Ramos (cell line): ENCODE measurements around the gene PYGO2.
"Not testable (repeated sequence)": the region's sequence is repeated elsewhere in the genome, so short reads cannot be mapped to it uniquely, and the experiment has no call there.

Source experiments
- in situ Hi-C: fragments of 300-500 bp; cut with MboI; formaldehyde crosslinking; loops from one replicate; pipeline ENCODE4 v1.14.3; 2022; ENCODE audit warnings: low sequenced_read_pairs; ENCODE audit not compliant: unreplicated experiment

Gene PYGO2

DNA sequence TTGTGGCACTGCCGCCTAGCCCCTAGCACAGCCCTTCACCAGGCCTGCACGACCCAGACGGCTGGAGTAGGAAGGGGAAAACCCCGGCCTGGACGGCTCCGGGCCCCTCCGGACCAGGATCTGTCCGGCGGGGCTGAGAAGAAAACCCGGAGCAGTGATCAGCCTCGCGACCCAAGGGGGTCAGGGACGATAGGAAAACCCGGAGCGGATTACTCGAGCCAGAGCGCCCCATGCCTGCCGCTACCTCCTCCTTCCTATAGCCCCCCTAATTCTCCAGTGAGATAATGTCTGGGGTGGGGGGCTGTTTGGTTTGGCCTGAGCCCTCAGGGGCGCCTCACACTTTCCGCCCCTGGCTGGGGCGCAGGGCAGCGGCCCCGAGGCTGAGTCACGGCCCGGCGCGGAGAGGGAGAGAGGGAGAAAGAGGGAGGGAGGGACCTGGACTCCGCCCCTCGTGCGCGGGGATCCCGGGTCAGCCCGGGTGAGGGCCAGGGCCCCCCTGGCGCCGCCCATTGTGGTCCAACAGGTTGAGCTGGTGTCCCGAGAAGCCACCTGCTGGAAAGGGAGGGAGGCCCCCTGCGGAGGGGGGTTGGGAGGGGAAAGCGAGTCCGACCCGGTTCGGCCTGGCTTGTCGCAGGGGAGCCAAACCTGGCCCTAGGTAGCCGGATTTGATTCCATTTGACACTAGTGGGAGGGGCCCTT lies 39.3 kb upstream of the PYGO2 start:
- in situ Hi-C loops, result no loop called here

DNA sequence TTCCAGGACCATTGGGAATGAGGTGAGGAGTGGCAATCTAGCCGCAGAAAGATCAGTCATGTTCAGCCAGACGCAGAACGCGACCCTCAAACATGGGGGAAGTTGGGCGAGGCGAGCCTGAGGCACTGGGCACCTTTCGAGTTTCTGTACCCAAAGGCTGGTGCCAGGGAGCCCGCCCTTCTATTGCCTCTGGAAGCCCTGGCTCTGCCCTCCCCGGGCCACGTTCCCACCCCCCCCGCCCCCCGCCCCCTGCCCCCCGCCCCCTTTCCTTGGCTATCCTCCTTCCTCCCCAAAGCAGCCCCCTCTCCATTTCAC lies 38.8 kb upstream of the PYGO2 start:
- in situ Hi-C loops, result no loop called here

DNA sequence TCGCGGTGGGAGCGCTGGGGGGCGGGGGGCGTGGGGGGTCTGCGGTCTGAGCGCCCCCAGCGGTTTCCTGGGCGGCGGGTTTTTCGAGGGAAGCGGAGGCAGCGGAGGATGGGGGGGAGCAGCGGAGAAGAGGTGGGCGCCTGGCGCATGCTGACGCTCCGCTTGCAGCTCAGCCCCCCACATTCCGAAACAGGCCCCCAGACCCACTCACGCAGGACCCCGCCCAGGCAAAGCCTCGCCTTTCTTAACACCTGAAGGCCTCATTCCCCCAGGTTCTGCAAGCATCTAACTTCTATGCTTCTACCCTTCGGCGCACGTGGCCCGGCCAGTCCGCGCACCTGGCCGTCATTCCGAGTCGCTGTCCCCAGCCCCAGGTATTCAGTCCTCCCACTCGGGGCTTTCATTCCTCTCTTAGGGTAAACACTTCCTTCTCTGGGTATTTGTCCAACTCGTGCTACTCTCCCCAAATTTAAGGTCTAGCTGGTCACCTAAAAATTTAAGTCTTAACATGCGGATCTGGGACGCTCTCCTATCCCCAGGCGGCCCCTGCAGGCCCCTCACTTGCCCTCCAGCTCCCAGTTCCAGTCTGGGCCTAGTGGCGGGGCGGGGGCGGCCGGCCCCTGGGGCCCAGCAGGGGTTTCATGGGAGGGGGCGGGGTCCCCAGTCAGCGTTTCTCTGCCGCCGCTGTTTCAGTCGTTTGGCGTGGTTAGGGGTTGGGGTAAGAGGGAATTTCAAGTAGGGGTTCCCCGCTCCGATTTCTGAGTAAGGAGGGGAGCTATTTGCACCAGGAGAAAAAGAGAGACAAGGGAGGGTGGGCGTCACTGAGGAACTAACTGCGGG lies 38.2 kb upstream of the PYGO2 start:
- in situ Hi-C loops, result no loop called here

DNA sequence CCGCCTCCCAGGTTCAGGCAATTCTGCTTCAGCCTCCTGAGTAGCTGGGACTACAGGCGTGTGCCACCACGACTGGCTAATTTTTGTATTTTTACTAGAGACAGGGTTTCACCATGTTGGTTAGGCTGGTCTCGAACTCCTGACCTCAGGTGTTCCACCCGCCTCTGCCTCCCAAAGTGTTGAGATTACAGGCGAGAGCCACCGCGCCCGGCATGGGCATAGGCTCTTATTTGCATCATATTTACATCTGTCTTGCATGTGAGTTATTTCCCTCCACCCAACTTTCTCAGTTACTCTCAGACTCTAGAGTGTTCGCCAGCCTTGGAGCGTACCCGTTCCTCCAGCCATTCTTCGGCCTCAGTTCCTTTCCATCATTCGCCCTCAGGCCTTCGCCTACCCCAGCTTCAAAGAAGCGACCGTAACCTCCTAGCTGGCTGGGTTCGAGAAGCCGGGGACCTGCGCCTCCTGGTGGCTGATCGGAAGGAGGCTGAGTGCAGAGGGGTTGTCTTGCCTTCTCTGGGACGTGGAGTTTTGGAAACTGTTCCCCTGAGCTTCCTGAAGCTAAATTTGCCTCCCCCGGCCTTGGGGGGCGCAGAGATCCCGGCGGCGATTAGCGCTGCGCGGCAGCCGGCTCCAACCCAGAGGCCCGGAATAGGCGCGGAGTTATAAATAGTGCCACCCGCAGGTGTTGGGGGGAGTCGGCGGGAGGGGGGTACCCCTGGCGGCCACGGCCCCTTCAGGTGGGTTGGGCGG lies 37.4 kb upstream of the PYGO2 start:
- in situ Hi-C loops, result no loop called here

DNA sequence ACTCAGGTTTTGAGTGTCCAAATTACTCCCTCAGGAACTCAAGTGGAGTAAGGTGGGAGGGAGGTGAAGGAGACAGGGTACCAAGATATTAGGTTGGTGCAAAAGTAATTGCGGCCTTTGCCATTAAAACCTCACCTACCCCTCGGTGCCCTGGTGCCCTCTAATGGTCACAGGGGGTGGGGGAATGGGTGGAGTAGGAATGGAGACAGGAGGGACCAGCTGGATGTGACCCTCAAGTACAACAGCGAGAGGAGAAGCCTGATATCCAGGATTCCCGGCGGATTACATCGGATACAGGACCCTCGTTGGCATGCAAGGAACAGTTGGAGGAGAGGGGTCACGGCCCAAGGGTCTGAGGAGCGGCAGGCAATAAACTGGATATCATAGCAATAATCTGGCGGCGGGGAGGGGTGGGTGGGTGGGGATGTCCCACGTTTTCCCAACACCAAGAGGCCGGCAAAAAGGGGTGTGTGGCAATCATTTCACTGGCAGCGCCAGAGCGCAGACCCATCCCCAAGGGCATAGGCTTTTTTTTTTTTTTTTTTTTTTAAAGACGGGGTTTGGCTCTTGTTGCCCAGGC lies 36.7 kb upstream of the PYGO2 start:
- in situ Hi-C loops, result no loop called here

DNA sequence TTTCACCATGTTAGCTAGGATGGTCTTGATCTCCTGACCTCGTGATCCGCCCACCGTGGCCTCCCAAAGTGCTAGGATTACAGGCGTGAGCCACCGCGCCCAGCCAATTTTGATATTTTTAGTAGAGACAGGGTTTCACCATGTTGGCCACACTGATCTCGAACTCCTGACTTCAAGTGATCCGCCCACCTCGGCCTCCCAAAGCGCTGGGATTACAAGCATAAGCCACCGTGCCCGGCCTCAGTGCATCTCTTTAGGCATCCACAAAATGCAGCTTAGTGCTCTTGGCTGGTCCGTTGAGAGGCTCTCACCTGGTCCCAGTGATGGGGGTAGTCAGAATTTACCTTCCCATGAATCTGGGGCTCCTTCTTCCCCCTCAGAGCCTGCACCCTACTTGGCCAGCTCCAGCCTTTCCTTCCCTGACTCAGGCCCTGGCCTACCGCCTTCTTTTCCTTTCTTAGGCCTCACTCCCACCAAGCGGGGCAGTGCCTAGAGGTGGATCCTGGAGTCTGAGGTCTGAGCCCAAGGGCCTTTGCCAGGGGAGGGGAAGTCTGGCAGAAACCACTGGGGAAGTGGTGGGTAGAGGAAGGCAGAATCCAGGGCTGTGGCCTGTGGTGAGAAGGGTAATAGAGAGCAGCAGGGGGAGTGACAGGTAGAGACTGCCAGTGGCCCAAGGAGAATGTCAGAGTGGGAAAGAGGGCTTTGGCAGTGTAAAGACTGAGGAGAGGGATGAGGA lies 35.6 kb upstream of the PYGO2 start:
- in situ Hi-C loops, result no loop called here

DNA sequence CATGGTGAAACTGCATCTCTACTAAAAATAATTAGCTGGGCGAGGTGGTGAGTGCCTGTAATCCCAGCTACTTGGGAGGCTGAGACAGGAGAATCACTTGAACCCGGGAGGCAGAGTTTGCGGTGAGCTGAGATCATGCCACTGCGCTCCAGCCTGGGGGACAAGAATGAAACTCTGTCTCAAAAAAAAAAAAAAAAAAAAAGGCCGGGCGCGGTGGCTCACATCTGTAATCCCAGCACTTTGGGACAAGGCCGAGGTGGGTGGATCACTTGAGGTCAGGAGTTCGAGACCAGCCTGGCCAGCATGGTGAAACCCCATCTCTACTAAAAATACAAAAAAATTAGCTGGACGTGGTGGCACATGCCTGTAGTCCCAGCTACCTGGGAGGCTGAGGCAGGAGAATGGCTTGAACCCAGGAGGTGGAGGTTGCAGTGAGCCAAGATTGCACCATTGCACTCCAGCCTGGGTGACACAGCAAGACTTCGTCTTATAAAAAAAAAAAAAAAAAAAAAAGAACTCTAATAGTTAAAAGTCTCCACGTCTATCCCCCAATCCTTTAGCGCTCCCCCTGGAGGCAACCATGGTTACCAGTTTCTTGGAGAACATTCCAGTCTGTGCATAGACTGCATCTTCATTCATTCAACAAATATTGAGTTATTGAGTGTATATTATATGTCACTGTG lies 33.9 kb upstream of the PYGO2 start:
- in situ Hi-C loops, result not testable (repeated sequence)

DNA sequence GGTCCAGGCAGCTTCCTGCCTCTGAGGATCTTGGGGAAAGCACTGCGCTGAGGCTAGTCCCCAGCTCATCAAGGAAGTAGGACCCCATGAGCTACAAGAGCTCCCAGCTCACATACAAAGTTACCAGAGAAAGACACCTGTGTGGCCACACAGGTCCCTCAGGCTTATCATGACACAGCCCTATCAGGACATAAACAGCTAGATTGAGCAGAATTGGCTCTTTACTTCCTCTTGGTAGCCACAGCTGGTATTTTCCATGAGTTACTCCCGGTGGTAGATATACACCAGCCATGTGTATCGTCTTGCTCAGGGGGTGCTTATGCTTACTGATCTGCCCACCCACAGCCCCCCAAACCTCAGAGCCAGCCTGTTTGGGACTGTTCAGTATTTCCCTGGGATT lies 33.0 kb upstream of the PYGO2 start:
- in situ Hi-C loops, result no loop called here

DNA sequence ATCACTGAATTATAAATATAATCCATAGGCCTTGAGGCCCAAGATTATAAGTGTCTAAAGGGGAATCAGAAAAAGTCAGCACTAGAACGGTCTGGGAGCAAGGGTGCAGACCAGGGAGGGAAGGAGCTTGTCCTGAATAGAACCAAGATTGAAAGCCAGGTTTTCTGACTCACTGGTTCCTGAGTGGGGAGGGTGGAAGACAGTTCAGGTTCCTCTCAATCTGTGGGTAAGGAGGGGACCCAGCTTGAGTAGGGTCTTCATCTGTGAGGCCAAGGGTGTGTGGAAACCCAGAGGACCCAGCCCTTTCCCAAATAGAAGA lies 32.6 kb upstream of the PYGO2 start:
- in situ Hi-C loops, result no loop called here

DNA sequence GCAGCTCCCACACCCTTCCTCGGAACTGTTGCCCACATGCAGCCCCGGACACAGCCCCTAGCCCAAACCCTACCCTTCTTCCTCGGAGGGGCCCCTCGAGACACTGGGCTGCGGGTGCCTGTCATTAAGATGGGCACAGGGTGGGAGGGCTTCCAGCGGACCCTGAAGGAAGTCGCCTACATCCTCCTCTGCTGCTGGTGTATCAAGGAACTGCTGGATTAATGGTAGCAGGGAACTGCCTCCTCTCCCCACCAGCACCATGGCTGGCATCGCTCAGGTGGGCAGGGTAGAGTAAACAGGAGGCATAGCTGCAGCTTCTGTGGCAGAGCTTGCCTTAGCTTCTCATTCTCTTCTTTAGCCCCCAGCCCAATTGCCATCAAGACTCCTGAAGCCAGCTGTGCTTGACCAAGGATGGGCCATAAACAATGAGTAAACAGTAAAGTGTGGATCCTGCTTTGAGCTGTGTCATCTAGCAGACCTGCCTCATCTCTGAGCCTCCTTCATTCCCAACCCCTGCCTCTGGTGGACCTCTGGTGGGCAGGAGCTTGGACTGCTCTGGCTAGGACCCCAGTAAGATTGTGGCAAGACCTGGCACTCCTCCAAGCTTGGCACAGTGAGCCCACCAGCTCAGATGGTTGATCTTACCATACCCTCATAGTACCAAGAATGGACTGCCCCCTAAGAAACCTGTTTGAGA lies 32.1 kb upstream of the PYGO2 start, which contains the start of gene LENEP:
Gene LENEP, plus strand, starts transcription at position 15 of the 697 bp plus-strand sequence. Its CDS starts 22 bp downstream, at position 37.
- in situ Hi-C loops, result no loop called here

DNA sequence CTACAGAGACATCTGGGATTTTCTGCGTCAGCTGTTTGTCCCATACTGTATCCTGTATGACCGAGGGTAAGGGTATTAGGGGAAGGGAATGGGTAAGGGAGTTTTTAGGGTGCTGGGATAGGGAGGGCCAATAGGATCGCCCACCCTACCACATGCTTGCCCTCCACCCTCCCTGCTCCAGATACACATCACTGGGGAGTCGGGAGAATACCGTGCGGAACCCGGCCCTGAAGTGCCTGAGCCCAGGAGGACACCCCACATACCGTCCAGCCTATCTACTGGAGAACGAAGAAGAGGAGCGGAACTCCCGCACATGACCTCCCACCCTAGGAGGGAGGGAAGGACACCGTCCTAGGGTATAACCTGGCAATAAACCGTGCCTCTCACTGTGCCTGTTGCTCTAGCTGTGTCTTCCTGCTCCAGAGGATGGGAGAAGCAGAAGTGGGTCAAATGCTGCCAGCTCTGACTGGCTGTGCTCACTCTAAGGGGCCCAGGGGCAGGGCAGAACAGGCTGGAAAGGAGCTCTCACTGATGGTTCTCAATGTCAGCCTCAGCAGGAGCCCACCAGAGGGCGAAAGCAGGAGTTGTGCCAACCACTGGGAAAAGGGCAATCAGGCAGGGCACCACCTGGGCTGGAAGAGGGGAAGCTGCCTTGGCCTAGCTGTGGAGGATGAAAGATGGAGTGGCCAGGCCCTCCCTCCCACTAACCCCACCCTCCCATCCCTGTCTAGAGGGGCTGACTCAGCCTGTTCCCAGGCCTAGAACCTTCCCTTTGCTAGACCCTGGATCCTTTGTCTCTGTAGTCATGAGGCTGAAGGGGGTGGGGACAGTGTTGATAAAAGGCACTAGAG lies 31.4 kb upstream of the PYGO2 start:
- in situ Hi-C loops, result no loop called here

DNA sequence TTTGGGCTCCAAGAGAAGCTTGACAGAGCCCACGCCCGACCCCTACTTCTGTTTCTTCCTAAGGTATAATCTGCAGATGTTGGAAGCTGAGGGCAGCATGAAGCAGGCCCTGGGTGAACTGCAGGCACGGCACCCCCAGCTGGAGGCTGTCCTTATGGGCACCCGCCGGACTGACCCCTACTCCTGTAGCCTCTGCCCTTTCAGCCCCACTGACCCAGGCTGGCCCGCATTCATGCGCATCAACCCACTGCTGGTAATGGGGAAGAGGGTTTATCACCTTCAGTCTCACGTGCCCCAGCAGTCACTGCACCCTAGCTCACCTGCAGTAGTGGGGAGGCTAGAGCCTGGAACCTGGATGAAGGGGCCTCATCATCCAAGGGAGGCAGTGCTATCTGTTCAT lies 28.7 kb upstream of the PYGO2 start:
- in situ Hi-C loops, result no loop called here

DNA sequence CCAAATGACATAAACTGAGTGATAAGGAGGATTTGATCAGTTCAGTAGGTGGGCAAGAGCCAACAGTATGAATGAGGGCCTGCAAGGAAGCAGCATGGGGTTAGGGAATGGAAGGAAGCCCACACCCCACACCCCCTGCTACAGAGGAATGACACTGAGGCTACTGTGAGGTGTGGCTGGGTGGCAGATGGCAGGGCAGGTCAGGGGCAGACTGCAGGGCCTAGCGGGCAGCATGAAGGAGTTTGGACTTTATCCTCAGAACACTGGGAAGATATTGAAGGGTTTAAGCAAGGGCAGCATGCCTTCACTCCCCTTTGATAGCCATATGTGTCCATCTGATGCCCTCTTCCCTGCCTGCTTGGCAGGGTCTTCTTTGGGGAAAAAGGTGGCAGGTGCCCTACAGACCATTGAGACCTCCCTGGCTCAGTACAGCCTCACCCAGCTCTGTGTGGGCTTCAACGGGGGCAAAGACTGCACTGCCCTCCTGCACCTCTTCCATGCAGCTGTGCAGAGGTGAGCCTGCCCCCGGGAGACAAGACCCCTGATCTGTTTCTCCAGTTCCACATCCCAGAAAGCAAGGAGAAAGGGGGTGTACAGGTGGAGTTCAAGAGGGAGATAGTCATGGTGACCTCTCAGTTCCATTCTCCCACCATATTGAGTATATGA lies 27.7 kb upstream of the PYGO2 start:
- in situ Hi-C loops, result no loop called here

DNA sequence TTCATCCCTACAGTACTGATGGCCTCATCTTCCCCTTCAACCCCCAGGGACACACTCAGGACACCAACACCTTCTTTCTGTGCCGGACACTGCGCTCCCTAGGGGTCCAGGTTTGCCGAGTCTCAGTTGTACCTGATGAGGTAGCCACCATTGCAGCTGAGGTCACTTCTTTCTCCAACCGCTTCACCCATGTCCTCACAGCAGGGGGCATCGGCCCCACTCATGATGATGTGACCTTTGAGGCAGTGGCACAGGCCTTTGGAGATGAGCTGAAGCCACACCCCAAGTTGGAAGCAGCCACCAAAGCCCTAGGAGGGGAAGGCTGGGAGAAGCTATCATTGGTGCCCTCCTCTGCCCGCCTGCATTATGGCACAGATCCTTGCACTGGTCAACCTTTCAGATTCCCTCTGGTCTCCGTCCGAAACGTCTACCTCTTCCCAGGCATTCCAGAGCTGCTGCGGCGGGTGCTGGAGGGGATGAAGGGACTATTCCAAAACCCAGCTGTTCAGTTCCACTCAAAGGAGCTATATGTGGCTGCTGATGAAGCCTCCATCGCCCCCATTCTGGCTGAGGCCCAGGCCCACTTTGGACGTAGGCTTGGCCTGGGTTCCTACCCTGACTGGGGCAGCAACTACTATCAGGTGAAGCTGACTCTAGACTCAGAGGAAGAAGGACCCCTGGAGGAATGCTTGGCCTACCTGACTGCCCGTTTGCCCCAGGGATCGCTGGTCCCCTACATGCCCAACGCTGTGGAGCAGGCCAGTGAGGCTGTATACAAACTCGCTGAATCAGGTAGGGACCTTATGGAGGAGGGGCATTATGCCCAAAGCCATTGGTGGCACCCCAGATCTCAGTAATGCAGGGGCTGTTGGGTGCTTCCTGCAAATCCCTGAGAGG lies 26.7 kb upstream of the PYGO2 start:
- in situ Hi-C loops, result no loop called here

DNA sequence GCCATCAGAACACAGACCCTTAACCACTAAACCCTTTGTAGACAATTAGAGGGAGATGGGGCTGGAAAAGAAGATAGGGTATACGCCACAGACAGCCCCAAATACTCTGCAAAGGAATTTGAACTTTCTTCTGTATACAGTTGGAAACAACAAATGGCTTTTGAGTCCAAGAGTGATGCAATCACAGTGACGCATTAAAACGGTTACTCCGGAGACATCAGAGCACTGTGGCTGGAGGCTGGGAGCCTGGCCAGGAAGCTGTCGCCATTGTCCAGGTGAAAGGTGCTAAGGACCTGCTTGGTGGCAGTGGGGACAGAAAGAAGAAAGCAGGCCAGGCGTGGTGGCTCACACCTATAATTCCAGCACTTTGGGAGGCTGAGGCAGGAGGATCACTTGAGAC lies 25.7 kb upstream of the PYGO2 start:
- in situ Hi-C loops, result no loop called here

DNA sequence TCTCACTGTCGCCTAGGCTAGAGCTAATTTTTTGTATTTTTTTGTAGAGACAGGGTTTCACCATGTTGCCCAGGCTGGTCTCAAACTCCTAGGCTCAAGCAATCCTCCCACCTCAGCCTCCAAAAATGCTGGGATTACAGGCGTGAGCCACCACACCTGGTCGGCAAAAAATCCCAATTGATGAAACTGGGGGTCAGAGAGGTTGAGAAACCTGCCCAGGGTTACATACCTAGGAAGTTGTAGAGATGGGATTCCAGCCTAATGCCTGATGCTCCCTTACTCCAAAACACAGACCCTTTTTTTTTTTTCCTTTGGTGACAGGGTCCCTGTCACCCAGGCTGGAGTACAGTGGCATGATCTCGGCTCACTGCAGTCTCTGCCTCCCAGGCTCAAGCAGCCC lies 25.2 kb upstream of the PYGO2 start:
- in situ Hi-C loops, result not testable (repeated sequence)
